Muscle of back (tissue), 11 donors: ENCODE results near the gene PPP2R3B. TPM values are rescaled to one million over a fixed set of nuclear protein-coding genes. Genes with fewer than 3 reads are reported as not detected.

ENCODE experiments used
- DNase-seq, 3 donors: peaks; one replicate each; pipeline versions ENCODE4 v3.0.0 to v3.0.0-alpha.2; 2013
- polyA plus RNA-seq, 10 donors: library from polyadenylated mRNA; unstranded; fragments of 120-200 nt; gene quantifications; one replicate each; pipeline ENCODE4 v1.2.1, GENCODE V29; 2013; ENCODE audit not compliant: insufficient read length in 10 of 10

Gene PPP2R3B
- polyA plus RNA-seq, 10 donors: 136 to 226 (median 178) TPM

DNA sequence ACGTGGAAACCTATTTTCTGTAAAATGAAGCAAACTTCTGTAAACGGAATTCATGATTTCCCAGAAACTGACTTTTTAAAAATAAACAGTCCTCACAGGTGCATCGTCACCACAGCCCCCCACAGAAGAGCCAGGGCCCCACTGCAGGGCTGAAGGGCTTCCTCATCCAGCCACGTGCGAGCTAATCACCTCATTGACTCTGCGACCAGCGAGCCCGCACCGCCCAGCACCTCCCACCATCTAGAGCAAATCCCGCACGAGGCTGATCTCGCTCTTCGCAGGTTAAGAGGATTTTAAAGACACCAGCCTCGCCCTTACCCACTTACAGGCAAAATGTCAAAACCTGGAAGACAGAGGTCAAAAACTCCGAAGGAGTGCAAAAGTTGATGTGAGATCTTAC, 14.8 kb downstream of the PPP2R3B start:
- no peak for DNase-seq

DNA sequence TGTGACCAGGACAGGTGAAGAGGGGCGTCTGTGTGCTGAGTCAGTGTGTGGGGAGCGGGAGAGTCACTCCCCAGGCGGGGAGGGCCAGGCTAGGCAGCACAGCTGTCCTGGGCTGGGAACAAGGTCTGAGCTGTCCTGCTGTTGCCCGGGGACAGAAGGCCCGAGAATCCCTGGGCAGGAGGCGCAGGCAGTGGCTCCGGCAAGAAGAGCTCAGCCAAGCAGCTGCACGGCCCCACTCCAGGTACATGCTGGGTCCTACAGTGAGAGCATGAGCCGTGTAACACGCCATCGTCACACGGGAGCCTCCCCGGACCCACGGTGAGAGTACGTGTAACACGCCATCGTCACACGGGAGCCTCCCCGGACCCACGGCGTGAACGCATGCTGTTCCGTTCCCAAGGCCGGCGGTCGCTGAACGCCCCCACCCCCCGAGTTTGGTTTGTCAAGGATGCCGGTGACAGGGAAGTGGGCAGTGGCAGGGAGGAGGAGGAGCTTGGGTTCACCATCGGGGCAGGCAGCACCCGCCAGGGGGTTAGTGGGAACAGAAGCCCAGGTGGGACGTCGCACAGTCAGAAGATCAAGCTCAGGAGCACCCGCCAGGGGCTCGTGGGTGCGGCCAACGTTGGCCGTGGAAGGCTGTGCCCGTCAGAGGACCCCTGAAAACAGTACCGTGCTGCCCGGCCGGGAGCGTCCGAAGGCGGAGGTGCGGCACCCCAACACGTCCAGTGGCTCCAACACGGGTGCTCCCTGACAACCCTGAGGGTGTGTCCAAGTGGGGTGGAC, 15.6 kb downstream of the PPP2R3B start:
- DNase-seq: no peak

DNA sequence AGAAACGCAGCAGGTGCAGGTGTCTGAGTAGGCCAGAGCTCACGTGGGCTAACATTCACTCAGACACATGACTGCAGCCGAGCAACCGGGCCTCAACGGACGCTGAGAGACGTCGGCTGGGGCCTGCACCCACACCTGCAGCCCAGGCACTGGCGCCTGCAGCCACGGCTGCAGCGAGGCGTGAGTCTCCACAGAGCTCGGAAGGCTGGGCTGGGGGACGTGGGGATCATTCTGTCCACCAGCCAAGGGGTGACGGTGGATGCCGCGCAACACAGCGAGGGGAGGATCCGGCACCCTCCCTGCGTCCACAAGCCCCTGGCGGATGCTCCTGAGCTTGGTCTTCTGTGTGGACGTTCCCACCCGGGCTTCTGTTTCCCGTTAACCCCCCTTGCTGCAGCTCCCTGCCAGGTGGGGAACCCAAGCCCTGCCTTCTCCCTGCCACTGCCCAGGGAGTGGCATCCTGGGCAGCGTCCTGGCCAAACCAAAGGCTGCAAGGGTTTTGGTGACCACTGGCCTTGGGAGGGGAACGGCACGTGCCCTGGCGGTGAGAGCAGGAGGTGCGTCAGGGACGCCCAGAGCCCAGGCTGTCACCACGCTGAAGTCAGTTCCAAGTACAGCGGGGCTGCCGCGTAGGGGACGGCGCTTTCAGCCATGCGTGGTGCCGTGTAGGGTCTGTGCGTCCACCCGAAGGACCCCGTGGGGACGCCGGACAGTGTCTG, 16.3 kb downstream of the PPP2R3B start:
- no peak for DNase-seq

DNA sequence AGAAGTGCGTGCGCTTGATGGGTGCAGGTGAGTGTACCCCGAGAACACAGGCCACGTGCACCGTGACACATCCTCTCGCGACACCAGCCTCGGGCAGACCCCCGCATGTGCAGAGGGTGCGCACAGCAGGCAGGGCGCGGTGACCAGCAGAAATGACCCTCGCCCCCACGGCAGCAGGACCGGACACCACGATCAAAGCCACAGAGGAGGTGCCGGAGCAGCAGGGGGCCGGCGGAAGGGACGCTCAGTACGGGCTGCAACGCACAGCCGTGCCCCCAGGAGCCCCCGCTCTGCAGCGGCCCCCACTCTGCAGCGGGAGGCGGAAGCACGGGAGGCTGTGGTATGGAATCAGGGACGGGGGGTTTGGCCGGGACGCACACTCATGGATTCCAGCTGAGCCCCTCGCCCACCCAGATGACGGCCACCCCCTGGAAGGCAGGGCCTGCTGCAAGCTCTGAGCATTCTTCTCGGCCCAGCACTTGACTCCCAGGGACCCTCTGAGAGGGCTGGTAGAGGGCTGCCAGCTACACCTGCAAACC, 17.1 kb downstream of the PPP2R3B start:
- no peak for DNase-seq

DNA sequence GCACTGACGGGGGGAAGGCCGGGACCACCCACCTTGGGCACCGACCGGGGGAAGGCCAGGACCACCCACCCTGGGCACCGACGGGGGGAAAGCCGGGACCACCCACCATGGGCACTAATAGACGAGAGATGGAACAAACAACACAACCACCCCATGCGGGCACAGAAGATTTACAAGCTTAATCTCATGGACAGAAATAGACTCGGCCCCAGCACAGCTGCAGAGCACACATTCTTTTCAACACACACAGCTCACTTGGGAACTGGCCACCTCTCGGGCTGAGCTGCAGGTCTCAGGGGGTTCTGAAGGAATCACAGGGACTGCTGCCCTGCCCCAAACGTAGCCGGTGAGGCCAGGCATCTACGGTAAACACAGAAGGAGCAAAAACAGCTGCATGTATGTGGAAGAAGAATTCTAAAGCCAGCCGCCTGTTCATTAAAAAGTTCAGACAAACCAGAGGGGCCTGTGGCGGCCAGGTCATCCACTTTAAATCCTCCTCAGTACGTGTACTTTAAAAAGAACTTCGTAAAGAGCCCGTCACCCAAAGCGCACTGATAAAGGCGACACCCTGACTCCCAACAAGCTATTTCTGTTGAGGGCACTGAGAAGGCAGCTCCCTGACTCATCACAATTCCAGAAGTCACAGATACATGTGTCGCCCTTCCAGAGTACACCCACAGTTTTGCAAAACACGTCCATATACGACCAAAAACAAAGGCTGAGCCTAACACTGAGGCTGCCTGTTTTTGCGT, 17.7 kb downstream of the PPP2R3B start:
- peak in 2 of 3 donors; percentile 55 to 61 for DNase-seq

DNA sequence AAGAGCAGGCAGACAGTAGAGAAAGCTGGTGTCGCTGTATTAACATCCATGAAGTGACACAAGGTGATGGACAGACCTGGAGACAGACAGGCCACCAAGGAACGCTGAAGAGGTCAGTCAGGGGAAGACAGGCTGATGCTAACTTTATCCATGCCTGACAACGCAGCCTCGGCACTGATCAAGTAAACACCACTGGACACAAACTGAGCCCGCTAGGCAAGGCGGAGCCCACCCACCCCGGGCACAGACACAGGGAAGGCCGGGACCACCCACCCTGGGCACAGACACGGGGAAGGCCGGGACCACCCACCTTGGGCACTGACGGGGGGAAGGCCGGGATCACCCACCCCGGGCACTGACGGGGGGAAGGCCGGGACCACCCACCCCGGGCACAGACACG, 18.8 kb downstream of the PPP2R3B start:
- no peak for DNase-seq

DNA sequence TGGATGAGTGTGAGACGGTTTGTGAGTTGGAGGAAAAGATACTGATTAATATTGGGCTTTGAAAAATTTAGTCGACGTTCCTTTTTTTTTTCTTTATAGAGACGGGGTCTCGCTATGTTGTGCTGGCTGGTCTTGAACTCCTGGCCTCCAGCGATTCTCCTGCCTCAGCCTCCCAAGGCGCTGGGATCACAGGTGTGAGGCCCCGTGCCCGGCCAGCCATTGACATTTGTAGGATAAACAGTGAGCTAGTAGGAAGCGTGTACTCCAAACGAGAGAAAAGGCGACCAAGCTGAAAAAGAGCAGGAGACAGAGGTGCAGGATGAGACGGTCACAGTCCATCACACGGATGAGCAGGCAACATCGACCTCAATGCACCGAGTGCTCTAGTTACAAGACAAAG, 19.4 kb downstream of the PPP2R3B start:
- no peak for DNase-seq

DNA sequence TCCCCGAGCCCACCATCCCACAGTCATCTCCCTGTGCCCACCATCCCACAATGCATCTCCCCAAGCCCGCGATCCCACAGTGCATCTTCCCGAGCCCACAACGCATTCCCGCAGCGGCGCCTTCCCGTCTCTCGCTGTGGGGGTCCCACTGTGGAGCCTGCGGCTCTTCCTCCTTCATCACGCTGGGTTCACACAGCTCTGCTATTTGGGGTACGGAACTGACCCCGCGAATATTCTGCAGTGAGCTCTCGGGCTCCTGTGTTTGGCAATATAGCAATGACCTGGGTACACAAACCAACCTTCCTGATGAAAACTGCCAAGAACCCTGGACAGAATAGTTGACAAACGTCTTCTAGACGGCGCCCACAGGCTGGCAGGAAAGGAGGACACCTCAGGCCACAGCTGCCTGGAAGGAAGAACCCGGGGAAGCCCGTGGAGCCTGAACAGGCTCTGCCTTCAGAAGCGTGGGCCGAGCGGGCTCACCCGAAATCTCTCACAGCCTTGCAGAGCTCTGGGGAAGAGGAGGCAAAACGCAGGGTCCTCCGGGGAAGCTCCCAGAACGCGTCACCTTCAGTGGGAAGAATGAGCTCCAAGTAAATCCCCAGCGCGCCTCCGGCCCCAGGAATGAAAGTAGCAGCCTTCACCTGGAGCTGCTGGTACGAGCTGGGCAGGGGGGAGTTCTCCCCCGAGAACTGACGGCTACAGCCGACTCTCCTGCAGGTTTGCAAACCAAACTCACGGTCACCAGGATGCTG, 22.9 kb downstream of the PPP2R3B start:
- no peak for DNase-seq

DNA sequence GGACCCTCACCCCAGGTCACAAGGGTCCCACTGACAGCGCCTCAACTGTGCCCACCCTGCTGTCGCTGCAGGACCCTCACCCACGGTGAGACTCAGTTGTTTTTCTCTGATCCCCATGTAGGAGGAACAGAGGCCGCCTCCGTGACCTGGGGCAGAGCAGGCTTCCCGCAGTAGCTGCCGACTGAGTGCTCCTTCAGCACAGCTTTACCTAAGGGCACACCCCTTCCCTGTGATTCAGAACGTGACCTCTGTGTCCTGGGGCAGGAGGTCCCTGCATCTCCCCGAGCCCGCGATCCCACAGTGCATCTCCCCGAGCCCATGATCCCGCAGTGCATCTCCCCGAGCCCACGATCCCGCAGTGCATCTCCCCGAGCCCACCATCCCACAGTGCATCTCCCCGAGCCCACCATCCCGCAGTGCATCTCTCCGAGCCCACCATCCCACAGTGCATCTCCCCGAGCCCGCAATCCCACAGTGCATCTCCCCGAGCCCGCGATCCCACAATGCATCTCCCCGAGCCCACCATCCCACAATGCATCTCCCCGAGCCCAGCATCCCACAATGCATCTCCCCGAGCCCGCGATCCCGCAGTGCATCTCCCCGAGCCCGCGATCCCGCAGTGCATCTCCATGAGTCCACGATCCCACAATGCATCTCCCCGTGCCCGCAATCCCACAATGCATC, 23.6 kb downstream of the PPP2R3B start:
- no peak for DNase-seq

DNA sequence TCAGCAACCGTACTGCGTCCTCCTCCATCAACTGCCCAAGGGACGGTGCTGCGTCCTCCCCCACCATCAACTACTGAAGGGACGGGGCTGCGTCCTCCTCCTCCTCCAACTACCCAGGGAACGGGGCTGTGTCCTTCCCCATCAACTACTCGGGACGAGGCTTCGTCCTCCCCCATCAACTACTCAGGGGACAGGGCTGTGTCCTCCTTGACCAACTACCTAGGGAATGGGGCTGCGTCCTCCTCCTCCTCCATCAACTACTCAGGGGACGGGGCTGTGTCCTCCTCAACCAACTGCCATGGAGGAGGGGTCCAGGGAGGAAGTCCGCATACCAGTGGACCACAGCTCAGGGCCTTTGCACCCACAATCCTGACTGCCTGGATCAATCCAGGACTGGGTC, 24.4 kb downstream of the PPP2R3B start:
- no peak for DNase-seq

DNA sequence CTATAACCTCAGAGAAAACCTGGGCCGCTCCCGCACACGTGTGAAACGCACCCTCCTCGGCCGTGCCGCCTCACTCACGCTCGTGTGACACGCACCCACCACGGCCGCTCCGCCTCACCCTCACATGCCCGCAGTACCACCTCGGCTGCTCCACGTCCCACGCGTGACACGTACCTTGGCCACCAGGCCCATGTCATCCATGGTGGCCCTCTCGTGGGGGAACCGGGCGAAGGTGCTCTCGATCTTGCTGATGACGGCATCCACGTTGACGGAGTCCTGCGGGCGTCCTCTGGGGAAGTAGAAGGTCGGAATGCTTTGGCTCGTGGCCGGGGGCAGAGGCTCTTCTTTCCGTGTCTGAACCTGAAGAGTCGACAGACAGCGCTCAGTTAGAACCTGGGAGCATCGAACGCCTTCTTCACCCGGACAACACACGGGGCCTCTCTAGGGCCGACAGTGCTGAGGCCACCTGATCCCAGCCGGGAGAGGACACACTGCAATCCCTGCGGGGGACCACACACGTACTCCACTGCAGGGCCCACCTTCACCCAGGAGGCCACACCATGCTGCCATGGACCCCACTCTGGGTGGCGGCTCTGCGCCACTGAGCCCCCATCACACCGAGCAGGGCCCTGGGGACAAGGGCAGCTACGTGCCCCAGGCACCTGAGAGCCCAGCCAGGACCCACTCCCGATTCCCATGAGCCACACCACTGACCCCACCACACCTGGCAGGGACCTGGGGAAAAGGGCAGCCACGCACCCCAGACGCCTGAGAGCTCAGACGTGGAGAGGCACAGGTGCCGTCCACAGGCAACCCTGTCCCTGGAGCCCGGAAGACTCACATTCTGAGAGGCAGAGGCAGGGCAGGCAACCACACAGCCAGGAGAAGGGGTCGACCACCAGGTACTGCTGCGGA, 25.2 kb downstream of the PPP2R3B start:
- no peak for DNase-seq

DNA sequence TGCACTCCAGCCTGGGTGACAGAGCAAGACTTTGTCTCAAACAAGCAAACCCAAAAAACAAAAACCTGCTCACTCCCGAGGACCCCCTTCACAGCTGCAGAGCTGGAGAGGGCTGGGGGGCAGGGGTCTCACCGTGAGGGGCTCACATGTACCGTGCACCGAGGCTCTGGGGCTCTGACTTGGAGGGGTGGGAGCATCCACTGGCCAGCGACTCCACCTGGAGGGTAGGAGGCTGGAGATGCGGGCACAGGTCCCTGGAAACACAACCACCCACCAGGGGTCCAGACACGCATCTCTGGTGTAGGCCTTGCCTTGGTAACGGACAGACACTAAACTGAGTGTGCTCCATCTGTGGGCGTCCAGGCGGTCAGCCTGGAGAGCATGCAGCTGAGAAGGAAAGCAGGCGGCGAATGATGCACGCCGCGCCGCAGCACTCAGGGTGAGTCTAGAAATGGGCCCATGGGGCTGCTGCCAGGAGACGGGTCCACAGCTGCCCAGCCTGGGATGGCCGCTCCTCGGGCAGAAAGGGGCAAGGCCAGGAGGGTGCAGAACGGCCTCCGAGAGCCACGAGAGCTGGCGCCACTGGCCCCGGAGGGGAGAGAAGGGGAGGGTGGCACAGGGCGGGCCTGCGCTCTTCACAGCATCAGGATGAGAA, 26.1 kb downstream of the PPP2R3B start:
- no peak for DNase-seq

DNA sequence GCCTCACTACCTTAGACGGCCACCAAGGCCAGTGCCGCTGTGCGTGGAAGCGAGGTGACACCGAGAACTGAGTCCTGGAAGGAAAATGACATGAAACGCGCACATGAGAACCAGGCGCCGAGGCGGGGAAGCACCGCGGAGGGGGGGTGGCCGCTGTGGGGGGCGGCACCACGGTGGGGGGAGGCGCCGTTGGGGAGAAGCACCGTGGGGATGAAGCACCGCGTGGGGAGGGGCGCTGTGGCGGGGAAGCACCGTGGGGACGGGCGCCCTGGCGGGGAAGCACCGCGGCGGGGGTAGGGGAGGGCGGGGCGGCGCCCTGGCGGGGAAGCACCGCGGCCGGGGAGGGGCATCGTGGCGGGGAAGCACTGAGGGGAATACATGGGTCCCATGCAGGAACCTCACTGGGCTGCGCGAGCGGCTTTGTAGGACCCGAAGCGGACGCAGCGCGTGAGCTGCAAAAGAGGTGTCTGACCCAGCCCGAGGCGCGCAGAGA, 28.0 kb downstream of the PPP2R3B start:
- no peak for DNase-seq

DNA sequence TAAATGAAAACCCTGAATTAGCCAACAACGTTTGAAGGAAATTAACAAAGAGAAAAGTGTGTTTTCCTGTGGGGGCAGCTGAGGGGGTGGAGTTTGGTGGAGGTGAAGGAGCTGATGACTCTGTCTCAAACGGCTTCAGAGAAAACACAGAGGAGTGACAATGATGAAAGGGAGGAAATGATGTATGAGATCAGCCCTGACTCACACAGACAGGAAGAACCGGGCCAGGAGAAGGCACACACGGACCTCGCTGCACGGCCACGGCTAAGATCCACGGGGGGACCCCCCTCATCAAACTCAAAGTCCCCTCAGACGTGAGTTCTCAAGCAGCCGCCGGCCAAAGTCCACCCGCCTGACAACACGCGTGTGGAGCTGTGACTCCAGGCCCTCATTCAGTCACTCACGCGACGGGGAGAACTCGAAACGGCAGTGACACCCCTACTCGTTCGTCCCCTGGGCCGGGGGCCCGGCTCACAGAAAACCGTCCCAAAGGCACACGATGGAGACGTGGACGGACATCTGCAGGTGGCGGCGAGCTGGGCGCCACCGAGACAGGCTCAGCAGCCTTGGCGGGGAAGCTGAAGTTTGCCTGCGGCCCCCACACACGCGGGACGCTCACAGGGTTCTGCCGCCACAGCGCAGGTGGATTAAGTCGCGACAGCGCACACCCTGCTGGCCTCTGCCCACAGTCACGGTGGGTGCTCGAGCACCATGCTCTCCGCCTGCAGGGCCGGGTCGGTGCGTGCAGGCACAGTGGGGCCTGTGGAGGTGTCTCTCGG, 28.8 kb downstream of the PPP2R3B start:
- DNase-seq: no peak

DNA sequence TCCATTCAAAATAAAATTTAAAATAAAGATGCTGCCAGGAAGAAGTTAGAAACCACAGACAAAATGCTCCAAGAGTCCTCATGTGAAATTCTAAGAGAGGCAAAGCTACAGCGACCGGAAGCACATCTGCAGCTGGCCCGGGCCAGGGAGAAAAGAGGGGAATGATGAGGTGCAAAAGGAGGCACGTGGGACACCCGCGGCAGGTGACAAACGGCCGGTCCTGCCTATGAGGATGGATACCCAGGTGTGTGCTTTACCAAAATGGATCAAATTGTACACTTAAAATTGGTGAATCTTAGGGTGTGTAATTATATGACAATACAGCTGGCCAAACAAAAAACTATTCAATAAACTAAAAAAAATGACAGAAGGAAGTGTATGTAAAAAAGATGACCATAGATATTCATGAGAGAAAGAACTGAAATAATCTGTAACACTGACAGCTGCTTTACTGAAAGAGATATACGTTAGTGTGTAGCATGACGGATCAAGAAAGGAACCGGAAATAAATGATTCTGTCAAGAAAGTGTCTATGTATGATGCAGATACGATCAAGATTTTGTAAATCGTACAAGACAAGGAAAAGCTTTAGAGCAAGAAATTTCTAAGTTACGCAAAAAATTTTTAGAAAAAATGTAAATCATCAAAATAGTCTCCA, 29.5 kb downstream of the PPP2R3B start:
- no peak for DNase-seq

DNA sequence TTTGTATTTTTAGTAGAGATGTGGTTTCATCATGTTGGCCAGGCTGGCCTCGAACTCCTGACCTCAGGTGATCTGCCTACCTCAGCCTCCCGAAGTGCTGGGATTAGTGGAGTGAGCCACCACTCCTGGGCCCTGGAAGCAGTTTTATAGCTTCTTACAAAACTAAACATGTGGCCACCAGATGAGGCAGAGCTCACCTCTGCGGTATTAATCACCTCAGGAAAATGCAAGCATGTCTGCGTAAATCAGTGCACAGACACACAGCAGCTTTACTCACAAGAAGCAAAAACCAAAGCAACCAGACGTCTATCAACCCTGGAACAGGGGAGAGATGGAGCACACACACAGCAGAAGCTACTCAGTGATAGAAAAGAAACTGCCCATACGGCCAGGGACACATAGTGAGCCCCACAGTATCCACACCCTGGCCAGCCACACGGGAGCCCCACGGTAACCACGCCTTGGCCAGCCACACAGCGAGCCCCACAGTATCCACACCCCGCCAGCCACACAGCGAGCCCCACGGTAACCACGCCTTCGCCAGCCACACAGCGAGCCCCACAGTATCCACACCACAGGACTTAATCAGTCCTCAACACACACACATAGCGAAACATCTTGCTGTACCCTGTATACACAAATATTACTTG, 30.2 kb downstream of the PPP2R3B start:
- DNase-seq: peak in 1 of 3 donors; percentile 74
